GM18868 (cell line): ENCODE measurements around the gene PPIB.

Source experiments
- ATAC-seq: cut with Tn5 transposase; IDR thresholded peaks from one replicate; pipeline ENCODE4 v1.9.1; 2021; ENCODE audit warnings: mild to moderate bottlenecking, moderate library complexity; ENCODE audit not compliant: unreplicated experiment

Gene PPIB

GRCh38 chr15:64158363-64159134, 4.3 kb downstream of the PPIB start:
- ATAC-seq = no peak

GRCh38 chr15:64157599-64158125, 5.2 kb downstream of the PPIB start:
- no peak for ATAC-seq

GRCh38 chr15:64156652-64157331, 6.0 kb downstream of the PPIB start:
- ATAC-seq = no peak

- ATAC-seq = no peak
These were observed 6.8 kb downstream of the PPIB start for GRCh38 chr15:64155802-64156651.

- ATAC-seq = peak; percentile 66
These were observed 9.1 kb downstream of the PPIB start for GRCh38 chr15:64153480-64154367.

GRCh38 chr15:64152507-64153387, 10.1 kb downstream of the PPIB start:
- ATAC-seq = no peak

- peak; percentile 12 for ATAC-seq
These were observed 10.9 kb downstream of the PPIB start, which contains the start of gene SNX22 for GRCh38 chr15:64151727-64152506. Gene SNX22, plus strand, starts transcription at chr15:64151731. Its CDS starts 45 bp downstream, at chr15:64151776.

- ATAC-seq = no peak
These were observed 12.8 kb downstream of the PPIB start for GRCh38 chr15:64149893-64150578.

GRCh38 chr15:64149424-64149823, 13.4 kb downstream of the PPIB start:
- no peak for ATAC-seq

- ATAC-seq = no peak
These were observed 14.2 kb downstream of the PPIB start for GRCh38 chr15:64148581-64148980.

- ATAC-seq = no peak
These were observed 14.7 kb downstream of the PPIB start for GRCh38 chr15:64148168-64148567.

GRCh38 chr15:64146885-64147681, 15.7 kb downstream of the PPIB start:
- ATAC-seq = no peak

GRCh38 chr15:64146520-64146884, 16.3 kb downstream of the PPIB start:
- ATAC-seq = no peak

- ATAC-seq = no peak
These were observed 16.8 kb downstream of the PPIB start for GRCh38 chr15:64146041-64146440.

GRCh38 chr15:64144565-64145281, 18.1 kb downstream of the PPIB start:
- ATAC-seq = peak; percentile 71

GRCh38 chr15:64144192-64144564, 18.6 kb downstream of the PPIB start:
- ATAC-seq = no peak
